ENCODE data around the gene ZBTB20. TPM values are rescaled to one million over a fixed set of nuclear protein-coding genes. Genes with fewer than 3 reads are reported as not detected.
A peak's percentile ranks its signal among the peaks of the same experiment; 100 is the strongest.

ZBTB20 gene
- 19.1 and 23.3 TPM in 2 replicates for total RNA-seq
- long read RNA-seq, full-length matches to known transcripts, result 6 of 41 reads
- long read RNA-seq, partial matches to known transcripts, result 8 of 41 reads
- long read RNA-seq, other reads (novel, unspliced or antisense), result 27 of 41 reads

GRCh38 chr3:115146418-115147328 lies at the start of gene ZBTB20:
Gene ZBTB20 (minus strand): TSS chr3:115147288.
- Mint-ChIP-seq H3K36me3 (ENCODE audit: unreplicated experiment) (no peaks in the 10 kb centered on the region), H3K27ac (ENCODE audit: unreplicated experiment) (peak within 1 kb of the TSS; percentile 99), H3K4me3 (ENCODE audit: unreplicated experiment) (peak within 1 kb of the TSS; percentile 89), H3K27me3 (ENCODE audit: unreplicated experiment) (no peaks in the 10 kb centered on the region), H3K9me3 (ENCODE audit: unreplicated experiment) (no peaks in the 10 kb centered on the region), H3K4me1 (ENCODE audit: unreplicated experiment) (peaks cover 14% of the 10 kb centered on the region)
- peak; percentile 88 for DNase-seq (ENCODE audit: extremely low spot score, unreplicated experiment)
- no peak for TF ChIP-seq CTCF (IDR thresholded peaks at IDR 0.05)

- peak overlapping the region; percentile 72 for H3K27ac Mint-ChIP-seq (ENCODE audit: unreplicated experiment)
- peaks cover 4% of the 10 kb centered on the region for H3K36me3 Mint-ChIP-seq (ENCODE audit: unreplicated experiment)
- H3K9me3 Mint-ChIP-seq (ENCODE audit: unreplicated experiment), result peaks cover 17% of the 10 kb centered on the region
- peak overlapping the region; percentile 56 for H3K4me3 Mint-ChIP-seq (ENCODE audit: unreplicated experiment)
- DNase-seq (ENCODE audit: extremely low spot score, unreplicated experiment), result no peak
- H3K27me3 Mint-ChIP-seq (ENCODE audit: unreplicated experiment), result no peaks in the 10 kb centered on the region
- no peak for TF ChIP-seq CTCF (IDR thresholded peaks at IDR 0.05)
- H3K4me1 Mint-ChIP-seq (ENCODE audit: unreplicated experiment), result peaks cover 25% of the 10 kb centered on the region
Measured at GRCh38 chr3:115194476-115194875, 47.4 kb upstream of the ZBTB20 start.

GRCh38 chr3:115190747-115191146 lies 43.7 kb upstream of the ZBTB20 start:
- DNase-seq (ENCODE audit: extremely low spot score, unreplicated experiment), result no peak
- H3K4me1 Mint-ChIP-seq (ENCODE audit: unreplicated experiment), result peaks cover 20% of the 10 kb centered on the region
- no peaks in the 10 kb centered on the region for H3K27me3 Mint-ChIP-seq (ENCODE audit: unreplicated experiment)
- no peak overlapping the region for H3K27ac Mint-ChIP-seq (ENCODE audit: unreplicated experiment)
- H3K4me3 Mint-ChIP-seq (ENCODE audit: unreplicated experiment), result no peak overlapping the region
- H3K9me3 Mint-ChIP-seq (ENCODE audit: unreplicated experiment), result peaks cover 4% of the 10 kb centered on the region
- H3K36me3 Mint-ChIP-seq (ENCODE audit: unreplicated experiment), result peaks cover 2% of the 10 kb centered on the region
- no peak for TF ChIP-seq CTCF (IDR thresholded peaks at IDR 0.05)

GRCh38 chr3:115187149-115187757 lies 40.2 kb upstream of the ZBTB20 start:
- peaks cover 3% of the 10 kb centered on the region for H3K27me3 Mint-ChIP-seq (ENCODE audit: unreplicated experiment)
- TF ChIP-seq CTCF (IDR thresholded peaks at IDR 0.05), result no peak
- peaks cover 2% of the 10 kb centered on the region for H3K36me3 Mint-ChIP-seq (ENCODE audit: unreplicated experiment)
- no peak overlapping the region for H3K4me3 Mint-ChIP-seq (ENCODE audit: unreplicated experiment)
- H3K9me3 Mint-ChIP-seq (ENCODE audit: unreplicated experiment), result peaks cover 4% of the 10 kb centered on the region
- no peak for DNase-seq (ENCODE audit: extremely low spot score, unreplicated experiment)
- H3K27ac Mint-ChIP-seq (ENCODE audit: unreplicated experiment), result no peak overlapping the region
- no peaks in the 10 kb centered on the region for H3K4me1 Mint-ChIP-seq (ENCODE audit: unreplicated experiment)
